ENCODE measurements around the gene KRT75.

GRCh38 chr12:52458861-52459260, 24.7 kb upstream of the KRT75 start:
- no peak for TF ChIP-seq CTCF (conservative IDR thresholded peaks at IDR 0.05; ENCODE audit: low read depth, low read length)
- TF ChIP-seq EZH2 (IDR thresholded peaks at IDR 0.05; ENCODE audit: borderline replicate concordance, low read depth, low read length, poor library complexity, severe bottlenecking), result no peak

All from A673 (cell line).